ENCODE measurements around the gene ZBTB20. TPM values are rescaled to one million over a fixed set of nuclear protein-coding genes. Genes with fewer than 3 reads are reported as not detected.

ZBTB20 gene
- polyA plus RNA-seq, 3 donors, result 1.3 to 3.2 (median 2.0) TPM

GRCh38 chr3:114790752-114791151, 356.3 kb downstream of the ZBTB20 start:
- Mint-ChIP-seq H3K27me3 (ENCODE audit: low read depth in 3 of 3) (peaks cover 0 to 1% (median 0%) of the 10 kb centered on the region in 3 donors), H3K36me3 (peaks cover 0 to 1% of the 10 kb centered on the region in 2 donors), H3K27ac (no peak overlapping the region), H3K9me3 (peaks cover 0 to 7% (median 1%) of the 10 kb centered on the region in 7 donors), H3K4me1 (peaks cover 2% of the 10 kb centered on the region), H3K4me3 (no peak overlapping the region)
- H3K27ac ChIP-seq (ENCODE audit: low read depth in 1 of 2, low read length in 2 of 2), result no peak overlapping the region
- H3K79me2 ChIP-seq (ENCODE audit: insufficient read depth, low read length), result no peaks in the 10 kb centered on the region
- intact Hi-C loops (cut with micrococcal nuclease), result no loop called here
- H3K27me3 ChIP-seq (ENCODE audit: control insufficient read depth in 2 of 2, insufficient read depth in 2 of 2, low read length in 2 of 2), result no peaks in the 10 kb centered on the region
- no peaks in the 10 kb centered on the region for H4K20me1 ChIP-seq (ENCODE audit: insufficient read depth, low read length)
- H2AFZ ChIP-seq (ENCODE audit: insufficient read depth, low read depth, low read length, poor library complexity, severe bottlenecking), result no peak overlapping the region
- no peaks in the 10 kb centered on the region for H3K4me1 ChIP-seq (ENCODE audit: control insufficient read depth in 1 of 2, insufficient read depth in 2 of 2, low read length in 2 of 2)
- H3K36me3 ChIP-seq (replicated peaks in 1 of 2; ENCODE audit: control insufficient read depth in 1 of 2, insufficient read depth in 2 of 2, low read length in 2 of 2), result no peaks in the 10 kb centered on the region
- no peak for DNase-seq
- H3K4me2 ChIP-seq (replicated peaks; ENCODE audit: extremely low read depth, low read length, poor library complexity, severe bottlenecking), result no peak overlapping the region
- no peak for TF ChIP-seq CTCF (IDR thresholded peaks at IDR 0.05)
- no peaks in the 10 kb centered on the region for H3K9me3 ChIP-seq (replicated peaks in 1 of 2; ENCODE audit: control insufficient read depth in 1 of 2, insufficient read depth in 1 of 2, low read length in 2 of 2)
- H3K4me3 ChIP-seq (replicated peaks in 1 of 3; ENCODE audit: low read depth in 2 of 3, low read length in 3 of 3), result no peak overlapping the region
- no peak overlapping the region for H3K9ac ChIP-seq (ENCODE audit: insufficient read depth, low read length, poor library complexity, severe bottlenecking)

DNA sequence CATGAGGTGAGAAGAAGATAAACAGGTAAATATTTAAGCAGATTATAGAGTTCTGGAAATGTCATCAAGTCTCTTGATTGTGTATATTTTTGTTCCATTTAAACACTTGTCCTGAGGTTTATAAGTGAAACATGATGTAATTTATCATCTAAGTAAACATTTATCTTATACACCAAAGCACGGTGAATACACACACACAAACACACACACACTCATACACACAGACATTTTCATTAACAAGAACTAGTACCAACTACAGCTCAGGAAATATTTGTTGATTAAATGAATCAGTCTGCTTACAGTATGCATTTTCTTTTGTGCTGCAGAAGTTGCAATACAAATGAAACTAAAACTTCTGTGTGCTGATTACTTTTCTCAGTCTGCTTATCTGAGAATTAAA, 357.3 kb downstream of the ZBTB20 start:
- peaks cover 2% of the 10 kb centered on the region for H3K4me1 Mint-ChIP-seq
- no peak overlapping the region for H2AFZ ChIP-seq (ENCODE audit: insufficient read depth, low read depth, low read length, poor library complexity, severe bottlenecking)
- peaks cover 0 to 1% of the 10 kb centered on the region in 2 donors for H3K36me3 Mint-ChIP-seq
- no peaks in the 10 kb centered on the region for H3K79me2 ChIP-seq (ENCODE audit: insufficient read depth, low read length)
- no peak overlapping the region for H3K4me3 Mint-ChIP-seq
- H3K4me3 ChIP-seq (replicated peaks in 1 of 3; ENCODE audit: low read depth in 2 of 3, low read length in 3 of 3), result no peak overlapping the region
- no peaks in the 10 kb centered on the region for H3K4me1 ChIP-seq (ENCODE audit: control insufficient read depth in 1 of 2, insufficient read depth in 2 of 2, low read length in 2 of 2)
- no peak overlapping the region for H3K9ac ChIP-seq (ENCODE audit: insufficient read depth, low read length, poor library complexity, severe bottlenecking)
- intact Hi-C loops (cut with micrococcal nuclease), result no loop called here
- H3K27me3 Mint-ChIP-seq (ENCODE audit: low read depth in 3 of 3), result no peaks in the 10 kb centered on the region
- H3K9me3 Mint-ChIP-seq, result peaks cover 0 to 7% (median 1%) of the 10 kb centered on the region in 7 donors
- no peak for DNase-seq
- no peak overlapping the region for H3K4me2 ChIP-seq (replicated peaks; ENCODE audit: extremely low read depth, low read length, poor library complexity, severe bottlenecking)
- H3K9me3 ChIP-seq (replicated peaks in 1 of 2; ENCODE audit: control insufficient read depth in 1 of 2, insufficient read depth in 1 of 2, low read length in 2 of 2), result no peaks in the 10 kb centered on the region
- H4K20me1 ChIP-seq (ENCODE audit: insufficient read depth, low read length), result no peaks in the 10 kb centered on the region
- H3K27me3 ChIP-seq (ENCODE audit: control insufficient read depth in 2 of 2, insufficient read depth in 2 of 2, low read length in 2 of 2), result no peaks in the 10 kb centered on the region
- TF ChIP-seq CTCF (IDR thresholded peaks at IDR 0.05), result no peak
- WGBS (ENCODE audit: insufficient coverage), result no CpG with 5 or more reads among the region's 1 CpG
- no peaks in the 10 kb centered on the region for H3K36me3 ChIP-seq (replicated peaks in 1 of 2; ENCODE audit: control insufficient read depth in 1 of 2, insufficient read depth in 2 of 2, low read length in 2 of 2)
- H3K27ac ChIP-seq (ENCODE audit: low read depth in 1 of 2, low read length in 2 of 2), result no peak overlapping the region
- H3K27ac Mint-ChIP-seq, result no peak overlapping the region

Measured in CD14-positive monocyte (primary cell).